Measurements from ENCODE around the gene DMRTB1.

DMRTB1 gene

DNA sequence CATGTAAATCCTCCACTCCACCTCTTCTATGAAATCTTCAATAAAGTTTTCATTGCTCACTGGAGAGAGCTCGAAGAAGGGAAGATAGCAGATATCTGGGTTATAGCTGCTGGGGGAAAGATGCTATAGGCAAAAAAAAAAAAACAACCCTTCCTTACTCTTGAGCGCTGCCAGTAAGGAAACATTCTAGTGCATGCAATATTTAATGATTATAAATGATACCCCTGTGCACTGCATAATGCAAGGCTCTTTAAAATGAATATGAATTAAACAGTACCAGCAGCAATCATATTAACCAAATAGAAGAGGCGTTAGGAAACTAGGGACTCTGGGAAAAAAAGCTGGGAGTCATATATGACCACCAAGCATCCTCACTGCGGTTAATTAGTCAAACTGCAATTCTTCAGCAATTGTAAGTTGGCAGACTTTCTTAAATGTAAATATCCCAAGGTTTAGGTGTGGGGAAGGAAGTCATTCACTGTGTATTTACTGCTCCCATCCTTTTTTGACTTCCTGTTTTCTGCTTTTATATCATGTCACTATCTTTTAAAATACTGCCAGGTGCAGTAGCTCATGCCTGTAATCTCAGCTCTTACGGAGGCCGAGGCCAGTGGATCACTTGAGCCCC is 3.7 kb upstream of the DMRTB1 start:
- no peaks in the 10 kb centered on the region for H3K36me3 ChIP-seq (ENCODE audit: insufficient read depth, low read length)
- no peak overlapping the region for H3K4me3 ChIP-seq (ENCODE audit: low read depth in 1 of 2, low read length in 2 of 2)
- no peaks in the 10 kb centered on the region for H3K4me1 ChIP-seq (ENCODE audit: insufficient read depth, low read length)
- no peaks in the 10 kb centered on the region for H3K27me3 ChIP-seq (ENCODE audit: control insufficient read depth in 1 of 2, insufficient read depth in 2 of 2, low read length in 2 of 2)
- H3K9ac ChIP-seq (ENCODE audit: low read length) = no peak overlapping the region
- no peak overlapping the region for H3K27ac ChIP-seq (ENCODE audit: low read depth, low read length)
- no peaks in the 10 kb centered on the region for H3K9me3 ChIP-seq (ENCODE audit: low read length)

DNA sequence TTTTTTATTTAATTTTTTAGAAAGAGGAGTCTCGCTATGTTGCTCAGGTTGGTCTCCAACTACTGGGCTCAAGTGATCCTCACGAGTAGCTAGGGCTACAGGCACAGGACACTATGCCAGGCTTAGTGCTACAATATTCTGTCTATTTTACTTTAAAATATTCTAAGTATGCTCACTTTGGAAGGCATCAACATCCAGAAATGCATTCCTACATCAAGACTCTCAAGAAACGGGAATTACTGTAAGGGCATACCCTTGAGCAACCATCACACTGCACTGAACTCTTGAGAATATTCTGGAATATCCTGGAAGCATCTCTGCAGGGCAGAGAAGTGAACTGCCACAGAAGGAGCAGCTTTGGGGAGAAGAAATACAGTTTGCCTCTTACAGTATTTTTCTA is 565 bp upstream of the DMRTB1 start:
- Histone ChIP-seq H3K27me3 (ENCODE audit: control insufficient read depth in 1 of 2, insufficient read depth in 2 of 2, low read length in 2 of 2) (no peaks in the 10 kb centered on the region), H3K9me3 (ENCODE audit: low read length) (no peaks in the 10 kb centered on the region), H3K27ac (ENCODE audit: low read depth, low read length) (no peak overlapping the region), H3K9ac (ENCODE audit: low read length) (no peak overlapping the region), H3K4me1 (ENCODE audit: insufficient read depth, low read length) (no peaks in the 10 kb centered on the region), H3K36me3 (ENCODE audit: insufficient read depth, low read length) (no peaks in the 10 kb centered on the region), H3K4me3 (ENCODE audit: low read depth in 1 of 2, low read length in 2 of 2) (no peak overlapping the region)

DNA sequence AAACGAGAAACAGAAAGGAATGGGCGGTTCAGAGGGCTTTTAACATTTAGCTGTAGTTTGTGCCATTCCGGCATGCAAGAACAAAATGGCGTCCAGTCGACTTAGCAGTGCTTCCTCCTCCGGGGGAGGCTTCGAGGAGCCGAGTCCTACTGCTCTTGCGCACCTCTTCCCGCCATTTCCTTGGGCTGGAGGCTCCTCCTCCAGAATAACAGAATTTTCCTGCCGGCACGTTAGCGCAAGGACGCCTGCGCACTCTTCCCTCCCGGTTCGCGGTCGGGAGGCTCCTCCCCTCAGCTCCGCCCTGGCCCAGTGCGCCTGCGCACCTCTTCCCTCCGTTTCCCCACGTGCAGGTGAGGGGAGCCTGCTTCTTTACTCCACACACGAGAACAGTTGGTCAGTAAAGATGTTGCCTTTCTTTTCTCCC is 1.0 kb downstream of the DMRTB1 start:
- Histone ChIP-seq H3K9me3 (ENCODE audit: low read length) (no peaks in the 10 kb centered on the region), H3K4me1 (ENCODE audit: insufficient read depth, low read length) (no peaks in the 10 kb centered on the region), H3K36me3 (ENCODE audit: insufficient read depth, low read length) (no peaks in the 10 kb centered on the region), H3K9ac (ENCODE audit: low read length) (no peak overlapping the region), H3K27ac (ENCODE audit: low read depth, low read length) (no peak overlapping the region), H3K4me3 (ENCODE audit: low read depth in 1 of 2, low read length in 2 of 2) (no peak overlapping the region), H3K27me3 (ENCODE audit: control insufficient read depth in 1 of 2, insufficient read depth in 2 of 2, low read length in 2 of 2) (no peaks in the 10 kb centered on the region)

DNA sequence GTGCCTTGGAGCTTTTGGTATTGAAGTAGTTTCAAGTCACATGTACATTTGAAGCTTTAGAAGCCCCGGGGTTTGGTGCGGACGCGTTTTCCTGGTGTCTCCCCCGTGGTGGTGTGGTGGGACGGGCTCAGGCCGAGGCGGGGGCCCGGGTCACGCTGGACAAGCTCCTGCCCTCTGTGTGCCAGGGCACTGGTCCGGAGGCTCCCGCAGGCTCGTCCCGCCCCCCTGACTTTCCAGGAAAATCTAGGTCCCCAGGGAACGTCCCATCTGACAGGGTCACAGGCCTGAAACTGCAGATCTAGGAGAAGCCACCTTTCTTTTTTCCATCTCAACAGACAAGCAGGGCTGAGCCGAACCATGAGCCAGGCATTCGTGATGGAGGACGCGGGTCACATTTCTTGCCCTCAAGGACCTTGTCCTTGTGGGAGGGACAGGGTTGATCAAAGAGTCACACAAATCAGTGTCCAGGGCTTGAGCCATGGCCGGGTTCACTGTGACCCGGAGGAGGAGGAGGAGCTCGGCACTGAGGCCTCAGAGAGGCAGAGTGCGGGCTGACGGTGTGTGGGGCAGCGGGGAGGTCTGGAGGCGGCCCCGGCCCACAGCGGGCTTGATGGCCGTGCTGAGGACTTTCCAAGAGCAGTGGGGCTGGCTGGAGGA is 1.6 kb downstream of the DMRTB1 start:
- H3K36me3 ChIP-seq (ENCODE audit: insufficient read depth, low read length) = no peaks in the 10 kb centered on the region
- H3K27ac ChIP-seq (ENCODE audit: low read depth, low read length) = no peak overlapping the region
- no peaks in the 10 kb centered on the region for H3K27me3 ChIP-seq (ENCODE audit: control insufficient read depth in 1 of 2, insufficient read depth in 2 of 2, low read length in 2 of 2)
- H3K4me1 ChIP-seq (ENCODE audit: insufficient read depth, low read length) = no peaks in the 10 kb centered on the region
- H3K4me3 ChIP-seq (ENCODE audit: low read depth in 1 of 2, low read length in 2 of 2) = no peak overlapping the region
- H3K9me3 ChIP-seq (ENCODE audit: low read length) = no peaks in the 10 kb centered on the region
- no peak overlapping the region for H3K9ac ChIP-seq (ENCODE audit: low read length)

DNA sequence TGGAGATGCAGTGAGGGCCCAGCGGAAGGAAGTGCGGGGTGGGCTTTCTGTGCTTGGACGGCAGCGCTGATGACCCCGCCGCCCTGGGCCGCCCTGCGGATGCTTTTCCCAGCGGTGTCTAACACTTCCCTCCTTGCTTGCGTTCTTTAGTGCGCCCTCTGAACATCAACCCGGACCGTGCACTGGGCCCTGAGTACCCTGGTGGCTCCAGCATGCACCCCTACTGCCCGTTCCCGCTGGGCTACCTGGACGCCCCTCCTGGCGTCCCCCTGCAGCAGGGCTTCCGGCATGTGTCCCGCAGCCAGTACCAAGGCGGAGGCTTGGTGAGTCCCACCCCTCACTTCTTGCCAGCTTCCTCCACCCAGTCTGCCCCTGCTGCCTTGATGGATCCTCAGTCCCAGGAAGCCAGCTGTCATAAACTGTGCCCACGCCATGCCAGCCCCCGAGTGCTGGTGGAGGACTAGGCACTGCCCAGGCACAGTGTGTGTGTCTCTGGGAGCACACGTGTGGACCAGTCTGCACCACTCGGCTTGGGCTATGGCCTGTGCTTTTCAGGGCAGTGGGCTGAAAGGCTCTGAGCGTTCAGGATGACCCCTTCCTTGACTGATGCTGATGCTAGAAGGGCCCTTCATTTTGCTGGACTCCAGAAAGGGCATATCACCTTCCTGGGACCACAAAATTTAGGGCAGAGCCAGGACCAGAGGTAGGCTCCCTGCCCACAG is 2.3 kb downstream of the DMRTB1 start:
- no peaks in the 10 kb centered on the region for H3K9me3 ChIP-seq (ENCODE audit: low read length)
- no peak overlapping the region for H3K27ac ChIP-seq (ENCODE audit: low read depth, low read length)
- no peaks in the 10 kb centered on the region for H3K27me3 ChIP-seq (ENCODE audit: control insufficient read depth in 1 of 2, insufficient read depth in 2 of 2, low read length in 2 of 2)
- H3K9ac ChIP-seq (ENCODE audit: low read length) = no peak overlapping the region
- H3K36me3 ChIP-seq (ENCODE audit: insufficient read depth, low read length) = no peaks in the 10 kb centered on the region
- H3K4me1 ChIP-seq (ENCODE audit: insufficient read depth, low read length) = no peaks in the 10 kb centered on the region
- no peak overlapping the region for H3K4me3 ChIP-seq (ENCODE audit: low read depth in 1 of 2, low read length in 2 of 2)

DNA sequence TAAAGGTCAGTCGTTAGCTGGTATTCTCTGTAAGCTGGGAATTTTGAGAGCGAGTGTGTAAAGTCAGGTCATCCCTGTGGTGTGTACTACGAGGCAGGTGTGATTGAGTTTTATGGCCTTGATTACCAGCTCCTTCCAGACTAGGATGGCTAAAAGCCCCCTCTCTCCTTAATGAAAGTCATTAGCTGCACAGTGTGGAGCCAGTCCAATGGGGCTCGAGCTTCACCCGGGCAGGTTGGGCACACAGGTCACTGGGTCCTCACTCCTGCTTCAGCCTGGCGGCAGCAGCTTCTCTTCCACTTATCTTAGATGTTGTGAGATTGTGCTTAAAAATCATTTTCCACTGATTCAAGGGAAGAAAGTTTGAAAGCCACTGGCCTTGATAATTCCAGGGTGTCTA is 3.0 kb downstream of the DMRTB1 start:
- Histone ChIP-seq H3K4me3 (ENCODE audit: low read depth in 1 of 2, low read length in 2 of 2) (no peak overlapping the region), H3K27me3 (ENCODE audit: control insufficient read depth in 1 of 2, insufficient read depth in 2 of 2, low read length in 2 of 2) (no peaks in the 10 kb centered on the region), H3K36me3 (ENCODE audit: insufficient read depth, low read length) (no peaks in the 10 kb centered on the region), H3K27ac (ENCODE audit: low read depth, low read length) (no peak overlapping the region), H3K9ac (ENCODE audit: low read length) (no peak overlapping the region), H3K9me3 (ENCODE audit: low read length) (no peaks in the 10 kb centered on the region), H3K4me1 (ENCODE audit: insufficient read depth, low read length) (no peaks in the 10 kb centered on the region)

DNA sequence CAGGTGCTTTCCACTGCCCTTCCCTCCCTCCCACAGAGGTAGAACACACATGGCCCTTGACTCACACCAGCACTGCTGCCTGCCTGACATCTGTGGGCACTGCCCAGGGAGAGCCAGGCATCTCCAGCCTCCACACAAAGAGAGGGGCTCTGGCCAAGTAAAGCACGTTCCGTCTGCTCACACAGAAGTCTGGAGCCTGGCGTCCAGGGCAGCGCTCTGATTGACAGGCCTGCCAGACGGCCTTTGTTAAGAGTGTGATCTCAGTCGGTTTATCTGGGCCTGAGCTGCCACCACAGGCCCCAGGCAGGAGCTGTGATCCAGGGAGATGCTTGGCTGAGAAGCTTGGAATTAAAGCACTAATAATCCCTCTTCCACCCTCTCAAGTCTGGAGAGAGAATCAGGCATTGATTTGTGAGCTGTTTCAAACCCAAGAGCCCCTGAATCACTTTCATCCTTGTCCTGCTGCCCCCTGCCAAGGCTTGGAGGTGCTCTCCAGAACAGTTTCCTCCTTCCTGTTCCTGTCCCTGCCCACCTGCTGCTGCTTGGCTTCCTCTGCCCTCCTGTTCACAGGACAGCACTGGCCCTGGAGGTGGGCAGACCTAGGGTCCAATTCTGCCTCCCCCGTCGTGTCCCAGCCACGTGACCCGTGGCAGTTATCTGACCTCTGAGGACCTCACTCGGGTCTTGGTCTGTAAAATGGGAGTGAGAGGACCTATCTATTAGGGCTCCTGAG is 3.7 kb downstream of the DMRTB1 start:
- Histone ChIP-seq H3K36me3 (ENCODE audit: insufficient read depth, low read length) (no peaks in the 10 kb centered on the region), H3K27ac (ENCODE audit: low read depth, low read length) (no peak overlapping the region)

DNA sequence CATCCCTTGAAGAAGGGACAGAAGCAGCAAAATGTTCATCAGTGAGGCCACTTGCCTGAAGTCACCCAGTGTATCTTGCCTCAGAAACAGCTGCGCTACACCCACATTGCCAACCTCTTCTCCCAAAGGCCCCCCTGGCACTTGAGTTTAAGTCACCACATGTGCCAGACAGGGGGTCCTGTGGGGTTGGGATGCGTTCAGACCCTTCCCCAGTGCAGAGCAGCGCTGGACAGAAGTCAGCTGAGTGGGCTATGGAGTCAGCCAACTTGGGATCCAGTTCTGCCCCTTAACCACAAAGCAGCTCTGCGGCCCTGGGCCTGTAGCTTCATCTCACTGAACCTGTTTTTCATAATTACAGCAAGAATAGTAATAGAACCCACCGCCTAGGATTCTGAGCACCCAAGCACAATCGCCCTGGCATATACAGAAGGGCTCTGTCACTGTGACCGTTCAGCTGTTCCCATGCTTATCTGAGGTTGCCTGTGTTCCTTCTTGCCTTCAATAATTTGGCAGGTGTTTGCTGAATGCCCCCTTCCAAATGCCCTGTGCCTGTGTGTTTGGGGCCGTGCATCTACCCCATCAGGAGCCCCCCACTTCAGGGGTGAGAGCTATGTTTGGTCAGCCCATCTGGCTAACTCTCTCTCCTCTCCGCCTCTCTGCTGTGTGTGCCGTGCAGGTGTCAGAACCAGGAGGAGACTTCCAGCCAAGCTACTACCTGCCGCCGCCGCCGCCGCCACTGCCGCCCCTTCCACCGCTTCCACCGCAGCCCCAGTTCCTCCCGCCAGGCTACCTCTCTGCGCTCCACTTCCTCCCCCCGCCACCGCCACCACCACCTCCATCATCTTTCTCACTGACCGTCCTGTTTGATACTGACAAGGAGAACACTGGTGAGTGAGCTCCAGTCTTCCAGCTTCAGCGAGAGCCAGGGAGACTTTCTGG is 5.0 kb downstream of the DMRTB1 start:
- no peak overlapping the region for H3K9ac ChIP-seq (ENCODE audit: low read length)
- no peaks in the 10 kb centered on the region for H3K36me3 ChIP-seq (ENCODE audit: insufficient read depth, low read length)
- H3K27me3 ChIP-seq (ENCODE audit: control insufficient read depth in 1 of 2, insufficient read depth in 2 of 2, low read length in 2 of 2) = no peaks in the 10 kb centered on the region
- no peak overlapping the region for H3K4me3 ChIP-seq (ENCODE audit: low read depth in 1 of 2, low read length in 2 of 2)
- no peaks in the 10 kb centered on the region for H3K4me1 ChIP-seq (ENCODE audit: insufficient read depth, low read length)
- H3K27ac ChIP-seq (ENCODE audit: low read depth, low read length) = no peak overlapping the region
- no peaks in the 10 kb centered on the region for H3K9me3 ChIP-seq (ENCODE audit: low read length)

More for the DNA sequence above, 3.7 kb downstream of the DMRTB1 start:
- H3K4me3 ChIP-seq (ENCODE audit: low read depth in 1 of 2, low read length in 2 of 2) = no peak overlapping the region
- no peaks in the 10 kb centered on the region for H3K4me1 ChIP-seq (ENCODE audit: insufficient read depth, low read length)
- H3K9me3 ChIP-seq (ENCODE audit: low read length) = no peaks in the 10 kb centered on the region
- H3K27me3 ChIP-seq (ENCODE audit: control insufficient read depth in 1 of 2, insufficient read depth in 2 of 2, low read length in 2 of 2) = no peaks in the 10 kb centered on the region
- H3K9ac ChIP-seq (ENCODE audit: low read length) = no peak overlapping the region

DNA sequence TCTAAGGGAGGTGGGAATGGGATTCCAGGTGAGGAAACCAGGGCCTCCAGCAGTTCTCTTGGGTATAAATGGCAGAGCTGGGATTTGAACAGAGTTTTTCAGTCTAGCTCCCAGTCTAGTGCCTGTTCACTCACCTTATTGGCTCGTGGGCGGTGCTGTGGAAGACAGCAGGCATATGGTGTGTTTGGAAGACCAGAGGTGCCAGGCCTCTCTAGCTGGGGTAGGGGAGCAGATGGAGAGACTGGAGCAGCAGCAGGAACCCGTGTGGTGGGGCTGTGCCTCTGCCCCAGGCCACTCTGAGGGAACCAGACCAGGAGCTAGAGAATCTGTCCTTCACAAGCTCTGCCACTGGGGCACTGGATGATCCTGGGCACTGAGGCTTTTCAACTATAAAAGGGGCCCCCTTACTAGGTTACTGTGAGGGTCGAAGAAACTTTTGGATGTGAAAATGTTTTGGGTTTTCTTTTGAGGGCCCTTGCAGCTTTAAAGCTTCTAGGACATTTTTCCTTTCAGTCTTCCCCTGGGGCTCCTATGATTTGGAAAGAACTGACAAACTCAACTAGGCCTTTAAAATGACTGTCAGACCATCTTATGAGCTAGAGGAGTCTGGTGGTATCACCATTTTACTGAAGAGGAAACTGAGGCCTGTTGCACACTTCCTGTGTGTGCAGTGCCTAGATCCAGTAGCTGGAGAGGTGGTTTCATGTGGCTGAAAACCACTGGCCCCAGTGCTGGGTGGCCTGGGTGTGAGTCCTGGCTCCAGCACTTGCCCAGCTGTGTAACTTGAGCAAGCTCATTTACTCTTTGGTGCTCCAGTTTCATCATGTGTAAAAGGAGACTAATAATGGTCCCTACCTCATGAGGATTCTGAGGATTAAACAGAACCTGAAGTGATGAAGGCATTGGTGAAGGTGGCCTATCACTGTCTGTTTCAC is 6.1 kb downstream of the DMRTB1 start:
- Histone ChIP-seq H3K27me3 (ENCODE audit: control insufficient read depth in 1 of 2, insufficient read depth in 2 of 2, low read length in 2 of 2) (no peaks in the 10 kb centered on the region), H3K4me1 (ENCODE audit: insufficient read depth, low read length) (no peaks in the 10 kb centered on the region), H3K27ac (ENCODE audit: low read depth, low read length) (no peak overlapping the region), H3K36me3 (ENCODE audit: insufficient read depth, low read length) (no peaks in the 10 kb centered on the region), H3K9ac (ENCODE audit: low read length) (no peak overlapping the region), H3K4me3 (ENCODE audit: low read depth in 1 of 2, low read length in 2 of 2) (no peak overlapping the region), H3K9me3 (ENCODE audit: low read length) (no peaks in the 10 kb centered on the region)

DNA sequence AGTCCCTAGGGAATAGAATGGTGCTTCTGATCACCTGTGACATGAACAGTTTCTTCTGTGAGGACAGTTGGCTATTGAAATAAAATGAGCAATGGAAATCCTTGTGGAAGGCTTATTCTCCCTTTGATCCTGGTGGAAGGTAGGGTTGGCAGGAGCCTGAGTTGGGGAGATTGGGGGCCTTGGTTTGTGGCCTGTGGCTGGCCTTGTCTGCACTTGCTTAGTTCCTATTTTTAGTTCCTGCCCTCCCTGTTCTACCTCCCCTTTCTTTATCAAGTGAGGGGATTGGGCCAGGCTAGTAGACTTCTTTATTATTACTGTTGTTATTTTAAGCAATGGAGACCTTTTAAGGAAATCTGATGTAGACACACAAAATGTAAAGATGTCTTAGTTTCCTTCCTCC is 8.2 kb downstream of the DMRTB1 start:
- no peak overlapping the region for H3K27ac ChIP-seq (ENCODE audit: low read depth, low read length)
- H3K4me1 ChIP-seq (ENCODE audit: insufficient read depth, low read length) = no peaks in the 10 kb centered on the region
- no peak overlapping the region for H3K9ac ChIP-seq (ENCODE audit: low read length)
- no peaks in the 10 kb centered on the region for H3K27me3 ChIP-seq (ENCODE audit: control insufficient read depth in 1 of 2, insufficient read depth in 2 of 2, low read length in 2 of 2)
- H3K9me3 ChIP-seq (ENCODE audit: low read length) = no peaks in the 10 kb centered on the region
- H3K4me3 ChIP-seq (ENCODE audit: low read depth in 1 of 2, low read length in 2 of 2) = no peak overlapping the region
- H3K36me3 ChIP-seq (ENCODE audit: insufficient read depth, low read length) = no peaks in the 10 kb centered on the region
